HG02571 (cell line): ENCODE measurements around the gene MAN1A1.
"Not testable (repeated sequence)": the region's sequence is repeated elsewhere in the genome, so short reads cannot be mapped to it uniquely, and the experiment has no call there.

ENCODE experiments used
- ATAC-seq: cut with Tn5 transposase; IDR thresholded peaks from one replicate; pipeline ENCODE4 v1.9.1; 2021; ENCODE audit warnings: mild to moderate bottlenecking, moderate library complexity; ENCODE audit not compliant: unreplicated experiment

MAN1A1 gene

GRCh38 chr6:119349361-119350201 is at the start of gene MAN1A1:
TSS of gene MAN1A1 (minus strand) at chr6:119349761. CDS start at chr6:119349065, 696 bp downstream.
- ATAC-seq: peak; percentile 74

DNA sequence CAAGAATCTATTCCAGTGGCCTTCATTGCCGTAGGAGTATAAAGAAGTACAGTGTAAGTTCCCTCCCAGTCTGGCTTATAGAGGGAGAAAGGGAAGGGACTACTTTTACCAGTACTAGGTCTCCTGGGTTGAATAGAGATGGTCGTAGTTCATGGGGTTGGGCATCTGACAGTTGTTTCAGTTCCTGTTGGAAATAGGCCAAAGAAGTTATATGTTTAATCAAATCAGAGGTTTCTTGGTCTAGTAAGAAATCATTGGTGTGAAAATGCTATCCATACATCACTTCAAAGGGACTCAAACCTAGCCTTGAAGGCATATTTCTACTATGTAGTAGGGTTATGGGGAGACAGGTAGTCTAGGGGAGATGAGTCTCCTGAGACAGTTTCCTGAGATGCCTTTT is 45.6 kb upstream of the MAN1A1 start:
- ATAC-seq: no peak

DNA sequence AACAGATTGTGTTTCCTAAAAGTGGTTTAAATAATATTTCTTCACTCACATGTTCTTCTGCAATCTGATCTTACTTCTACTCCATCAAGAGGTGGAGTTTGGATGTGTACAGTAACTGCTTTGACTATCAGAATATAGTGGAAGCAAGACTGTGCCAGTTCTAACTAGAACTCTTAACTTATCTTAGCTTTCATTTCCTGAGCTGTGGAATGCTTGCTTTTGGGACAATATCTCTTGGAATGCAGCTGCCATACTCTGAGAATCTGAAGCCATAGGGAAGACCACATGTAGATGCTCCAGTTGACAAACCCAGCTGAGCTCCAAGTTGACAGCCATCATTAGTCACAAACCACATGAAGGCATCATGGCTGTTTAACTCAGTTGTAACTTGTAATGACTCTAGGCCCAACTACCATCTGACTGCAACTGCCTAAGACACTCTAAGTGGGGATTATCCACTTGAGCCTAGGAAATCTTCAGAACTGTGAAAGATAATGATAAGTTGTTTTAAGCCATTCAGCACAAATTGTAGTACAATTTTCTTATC is 40.8 kb upstream of the MAN1A1 start:
- ATAC-seq: no peak

- ATAC-seq: no peak
These were observed 36.4 kb upstream of the MAN1A1 start for GRCh38 chr6:119385994-119386393.

GRCh38 chr6:119384444-119384843 is 34.9 kb upstream of the MAN1A1 start:
- no peak for ATAC-seq

- no peak for ATAC-seq
These were observed 30.2 kb upstream of the MAN1A1 start for GRCh38 chr6:119379809-119380208.

DNA sequence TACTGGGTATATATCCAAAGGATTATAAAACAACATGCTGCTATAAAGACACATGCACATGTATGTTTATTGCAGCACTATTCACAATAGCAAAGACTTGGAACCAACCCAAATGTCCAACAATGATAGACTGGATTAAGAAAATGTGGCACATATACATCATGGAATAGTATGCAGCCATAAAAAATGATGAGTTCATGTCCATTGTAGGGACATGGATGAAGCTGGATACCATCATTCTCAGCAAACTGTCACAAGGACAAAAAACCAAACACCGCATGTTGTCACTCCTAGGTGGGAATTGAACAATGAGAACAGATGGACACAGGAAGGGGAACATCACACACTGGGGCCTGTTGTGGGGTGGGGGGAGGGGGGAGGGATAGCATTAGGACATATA is 27.5 kb upstream of the MAN1A1 start:
- not testable (repeated sequence) for ATAC-seq

DNA sequence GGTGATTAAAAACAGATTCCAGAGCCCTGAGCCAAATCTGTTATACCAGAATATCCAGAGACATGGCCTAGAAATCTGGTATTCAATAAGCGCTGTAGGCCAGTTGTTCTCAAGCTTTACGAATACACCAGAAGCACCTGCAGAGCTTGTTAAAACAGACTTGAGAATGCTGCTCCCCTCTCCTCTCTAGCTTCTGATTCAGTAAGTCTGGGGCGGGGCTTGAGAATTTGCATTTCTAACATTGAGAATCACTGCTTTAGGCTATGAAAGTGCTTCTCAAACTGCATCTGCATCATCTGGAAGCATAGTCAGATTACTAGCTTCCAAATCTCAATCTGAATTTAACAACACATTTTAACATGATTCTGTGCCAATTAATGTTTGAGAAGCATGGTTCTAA is 20.5 kb upstream of the MAN1A1 start:
- no peak for ATAC-seq

DNA sequence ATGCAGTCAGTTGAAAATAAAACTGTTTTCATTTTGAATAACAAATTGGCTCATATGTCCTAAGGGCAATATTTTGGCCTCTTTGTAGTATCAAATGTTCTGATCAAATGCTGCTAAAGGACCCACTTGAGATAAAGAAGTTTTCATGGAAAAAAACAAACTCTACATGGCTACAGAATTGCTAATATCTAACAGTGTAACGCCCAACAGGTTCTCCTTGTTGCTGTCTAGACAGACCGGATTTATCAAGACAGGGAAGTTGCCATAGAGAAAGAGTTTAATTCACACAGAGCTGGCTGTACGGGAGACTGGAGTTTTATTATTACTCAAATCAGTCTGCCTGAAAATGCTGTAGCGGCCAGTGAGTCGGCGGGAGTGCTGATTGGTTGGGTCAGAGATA is 19.4 kb upstream of the MAN1A1 start:
- no peak for ATAC-seq

- ATAC-seq: no peak
These were observed 11.6 kb upstream of the MAN1A1 start for GRCh38 chr6:119361209-119361608.

DNA sequence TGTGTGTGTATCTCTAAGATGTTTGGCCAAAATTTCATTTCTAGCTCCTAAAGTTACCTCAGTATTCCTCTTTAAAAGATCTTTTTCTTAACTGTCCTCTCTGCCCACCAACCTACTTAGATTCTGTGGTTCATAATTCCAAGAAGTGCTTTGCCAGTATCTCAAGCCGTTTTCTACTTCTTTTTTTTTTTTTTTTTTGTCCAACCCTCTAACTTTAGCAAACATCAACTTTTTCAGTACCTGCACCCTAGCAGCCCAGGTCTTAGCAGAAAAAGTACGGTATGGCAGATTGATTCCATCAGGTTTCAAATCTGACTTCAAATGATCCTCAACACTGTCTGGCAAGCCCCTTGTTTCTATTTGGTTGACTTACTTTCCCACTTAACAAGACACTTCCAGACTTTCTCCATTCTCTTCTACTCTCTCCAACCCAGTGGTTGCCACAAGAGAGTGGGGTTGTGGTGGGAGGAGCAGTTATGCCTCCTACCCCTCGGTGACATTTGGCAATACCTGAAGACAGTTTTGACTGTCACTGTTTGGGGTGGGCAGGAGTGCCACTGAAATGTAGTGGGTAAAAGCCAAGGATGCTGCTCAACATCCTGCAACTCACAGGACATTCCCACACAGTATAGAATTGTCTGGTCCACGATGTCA is 10.8 kb upstream of the MAN1A1 start:
- no peak for ATAC-seq

GRCh38 chr6:119355890-119356289 is 6.3 kb upstream of the MAN1A1 start:
- no peak for ATAC-seq

GRCh38 chr6:119355157-119355556 is 5.6 kb upstream of the MAN1A1 start:
- no peak for ATAC-seq

- no peak for ATAC-seq
These were observed 4.1 kb upstream of the MAN1A1 start for GRCh38 chr6:119353696-119354095.

- ATAC-seq: no peak
These were observed 2.4 kb upstream of the MAN1A1 start for GRCh38 chr6:119352001-119352400.

GRCh38 chr6:119350952-119351372 is 1.4 kb upstream of the MAN1A1 start:
- no peak for ATAC-seq

GRCh38 chr6:119350202-119350951 is 816 bp upstream of the MAN1A1 start:
- ATAC-seq: peak; percentile 12

DNA sequence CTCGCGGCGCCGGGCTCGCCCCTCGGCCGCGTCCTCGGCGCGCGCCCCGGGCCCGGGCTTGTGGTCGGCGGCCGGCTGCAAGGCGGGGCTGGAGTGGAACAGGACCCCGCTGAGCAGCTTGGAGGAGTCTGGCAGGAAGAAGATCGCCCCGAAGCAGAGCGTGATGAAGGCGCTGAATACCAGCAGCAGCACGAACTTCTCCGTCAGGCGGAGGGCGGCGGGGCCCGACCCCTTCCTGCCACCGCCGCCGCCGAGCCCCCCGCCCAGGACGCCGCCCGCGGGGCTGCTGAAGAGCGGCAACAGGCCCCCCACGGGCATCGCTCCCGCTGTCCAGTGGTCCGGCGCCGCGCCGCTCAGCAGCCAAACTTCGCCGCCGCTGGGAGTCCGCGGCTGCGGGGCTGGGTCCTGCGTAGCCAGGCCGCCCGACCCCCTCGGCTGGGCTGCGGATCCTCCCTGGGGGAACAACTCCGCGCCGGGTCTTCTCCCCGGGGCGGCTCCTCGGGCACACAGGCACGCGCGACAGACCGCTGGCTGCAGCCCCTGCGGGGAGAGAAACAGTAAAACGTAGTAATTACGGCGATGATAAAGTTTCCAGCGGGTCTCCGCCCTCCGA is 707 bp downstream of the MAN1A1 start:
- peak; percentile 1 for ATAC-seq

- peak; percentile 26 for ATAC-seq
These were observed 1.3 kb downstream of the MAN1A1 start for GRCh38 chr6:119348096-119348747.

GRCh38 chr6:119347466-119348095 is 2.0 kb downstream of the MAN1A1 start:
- ATAC-seq: peak; percentile 27
